GM21619 (cell line): ENCODE data around the gene ALG8.

Experiments used
- ATAC-seq: cut with Tn5 transposase; IDR thresholded peaks from one replicate; pipeline ENCODE4 v1.9.1; 2021; ENCODE audit not compliant: unreplicated experiment

The ALG8 gene

GRCh38 chr11:78160557-78160956 is 21.1 kb upstream of the ALG8 start:
- ATAC-seq: no peak

- no peak for ATAC-seq
These were observed 19.7 kb upstream of the ALG8 start for GRCh38 chr11:78158987-78159652.

GRCh38 chr11:78156127-78156844 is 16.9 kb upstream of the ALG8 start:
- no peak for ATAC-seq

GRCh38 chr11:78151804-78152203 is 12.4 kb upstream of the ALG8 start:
- ATAC-seq: no peak

- no peak for ATAC-seq
These were observed 11.3 kb upstream of the ALG8 start for GRCh38 chr11:78150754-78151153.

- ATAC-seq: no peak
These were observed 10.9 kb upstream of the ALG8 start for GRCh38 chr11:78150346-78150745.

- ATAC-seq: no peak
These were observed 10.2 kb upstream of the ALG8 start for GRCh38 chr11:78149646-78150045.

GRCh38 chr11:78147807-78148206 is 8.4 kb upstream of the ALG8 start:
- no peak for ATAC-seq

- no peak for ATAC-seq
These were observed 6.1 kb upstream of the ALG8 start for GRCh38 chr11:78145511-78146025.

- ATAC-seq: no peak
These were observed 1.1 kb upstream of the ALG8 start for GRCh38 chr11:78140392-78141077.

- peak; percentile 11 for ATAC-seq
These were observed 568 bp downstream of the ALG8 start for GRCh38 chr11:78138694-78139421.

- ATAC-seq: no peak
These were observed 1.1 kb downstream of the ALG8 start for GRCh38 chr11:78138291-78138690.

- no peak for ATAC-seq
These were observed 7.0 kb downstream of the ALG8 start for GRCh38 chr11:78132475-78132874.

GRCh38 chr11:78131956-78132355 is 7.5 kb downstream of the ALG8 start:
- ATAC-seq: no peak

GRCh38 chr11:78127403-78127802 is 12.0 kb downstream of the ALG8 start:
- ATAC-seq: no peak

GRCh38 chr11:78112582-78113275 is 26.7 kb downstream of the ALG8 start:
- ATAC-seq: peak; percentile 56

- ATAC-seq: no peak
These were observed 28.1 kb downstream of the ALG8 start for GRCh38 chr11:78111298-78111697.

GRCh38 chr11:78110830-78111229 is 28.6 kb downstream of the ALG8 start:
- ATAC-seq: no peak

GRCh38 chr11:78110351-78110750 is 29.1 kb downstream of the ALG8 start:
- ATAC-seq: no peak
